ENCODE data around the gene IL22RA2. TPM values are rescaled to one million over a fixed set of nuclear protein-coding genes. Genes with fewer than 3 reads are reported as not detected.
"Not testable (repeated sequence)": the region's sequence is repeated elsewhere in the genome, so short reads cannot be mapped to it uniquely, and the experiment has no call there.

The IL22RA2 gene
- total and polyA plus RNA-seq, 11 donors, result 0.03 to 0.21 TPM; not detected in 9

DNA sequence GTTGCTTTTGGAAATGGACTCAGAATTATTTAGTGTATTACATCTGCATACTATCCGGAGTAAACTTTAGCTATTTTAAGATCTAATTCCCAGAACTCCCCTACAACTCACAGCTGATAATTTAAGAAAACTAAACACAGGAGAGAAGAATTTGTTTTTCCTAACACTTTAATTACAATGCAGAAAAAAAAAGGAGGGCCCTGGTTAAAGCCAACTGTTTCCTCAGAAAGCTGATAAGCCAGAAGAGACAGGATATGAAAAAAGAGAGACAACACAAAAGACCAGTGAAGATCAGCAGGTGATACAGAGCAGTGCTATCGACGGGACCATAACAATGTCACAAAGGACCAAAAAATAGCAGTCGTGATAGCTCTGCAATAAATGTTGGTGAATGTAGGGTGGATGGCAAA is 39.9 kb upstream of the IL22RA2 start:
- peak overlapping the region in 10 of 12 donors; percentile 1 to 98 (median 53) for H3K4me3 ChIP-seq
- peaks cover 8 to 97% (median 83%) of the 10 kb centered on the region in 12 donors for H3K4me1 ChIP-seq
- H3K27ac ChIP-seq, result peak overlapping the region; percentile 27 to 100 (median 60)
- H3K27me3 ChIP-seq, result no peaks in the 10 kb centered on the region
- H3K9me3 ChIP-seq, result peaks cover 0 to 13% (median 0%) of the 10 kb centered on the region in 12 donors
- TF ChIP-seq POLR2A (IDR thresholded peaks at IDR 0.05), result no peak
- TF ChIP-seq, protein P1, sequence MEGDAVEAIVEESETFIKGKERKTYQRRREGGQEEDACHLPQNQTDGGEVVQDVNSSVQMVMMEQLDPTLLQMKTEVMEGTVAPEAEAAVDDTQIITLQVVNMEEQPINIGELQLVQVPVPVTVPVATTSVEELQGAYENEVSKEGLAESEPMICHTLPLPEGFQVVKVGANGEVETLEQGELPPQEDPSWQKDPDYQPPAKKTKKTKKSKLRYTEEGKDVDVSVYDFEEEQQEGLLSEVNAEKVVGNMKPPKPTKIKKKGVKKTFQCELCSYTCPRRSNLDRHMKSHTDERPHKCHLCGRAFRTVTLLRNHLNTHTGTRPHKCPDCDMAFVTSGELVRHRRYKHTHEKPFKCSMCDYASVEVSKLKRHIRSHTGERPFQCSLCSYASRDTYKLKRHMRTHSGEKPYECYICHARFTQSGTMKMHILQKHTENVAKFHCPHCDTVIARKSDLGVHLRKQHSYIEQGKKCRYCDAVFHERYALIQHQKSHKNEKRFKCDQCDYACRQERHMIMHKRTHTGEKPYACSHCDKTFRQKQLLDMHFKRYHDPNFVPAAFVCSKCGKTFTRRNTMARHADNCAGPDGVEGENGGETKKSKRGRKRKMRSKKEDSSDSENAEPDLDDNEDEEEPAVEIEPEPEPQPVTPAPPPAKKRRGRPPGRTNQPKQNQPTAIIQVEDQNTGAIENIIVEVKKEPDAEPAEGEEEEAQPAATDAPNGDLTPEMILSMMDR (IDR thresholded peaks at IDR 0.05), result no peak
- intact Hi-C loops (cut with DNase I), result loop anchor here in 2 of 10 donors (10.0 kb wide), 1 partner anchor 101 kb away; no protein-coding TSS in a partner anchor
- H3K36me3 ChIP-seq, result peaks cover 0 to 34% (median 0%) of the 10 kb centered on the region in 9 donors
- DNase-seq, result no peak
- 4 to 9% (median 5%) methylated on average over 4 of the region's 4 CpGs for WGBS, 4 donors
- ATAC-seq, result peak in 1 of 4 donors; percentile 24

DNA sequence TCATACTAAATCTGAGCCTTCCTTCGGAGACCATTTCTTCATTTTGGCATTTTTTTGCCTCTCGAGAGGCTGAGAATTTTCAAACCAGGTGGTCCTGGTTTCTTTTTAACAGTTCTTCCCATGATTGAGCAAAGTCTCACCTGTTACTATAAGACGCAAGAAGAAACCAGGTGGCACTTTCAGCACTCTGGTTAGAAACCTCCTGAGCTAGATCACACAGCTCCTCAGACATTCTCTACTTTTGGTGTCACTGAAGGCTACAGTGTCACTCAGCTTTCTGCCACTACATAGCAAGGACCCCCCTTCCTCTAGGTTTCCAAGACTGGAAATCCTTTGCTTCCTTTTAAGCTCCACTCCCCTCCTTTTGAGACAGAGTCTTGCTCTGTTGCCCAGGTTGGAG is 38.5 kb upstream of the IL22RA2 start:
- Histone ChIP-seq H3K27me3 (no peaks in the 10 kb centered on the region), H3K27ac (peak overlapping the region in 9 of 12 donors; percentile 2 to 100 (median 77)), H3K9me3 (peaks cover 0 to 15% (median 0%) of the 10 kb centered on the region in 12 donors), H3K4me1 (peaks cover 8 to 100% (median 82%) of the 10 kb centered on the region in 12 donors), H3K36me3 (peaks cover 0 to 42% (median 0%) of the 10 kb centered on the region in 9 donors), H3K4me3 (peak overlapping the region in 1 of 12 donors; percentile 76)
- WGBS, 4 donors, result 95 to 98% (median 97%) methylated on average over 3 of the region's 3 CpGs
- DNase-seq, result no peak
- TF ChIP-seq POLR2A (IDR thresholded peaks at IDR 0.05), result no peak
- TF ChIP-seq, protein P1 (IDR thresholded peaks at IDR 0.05), result no peak
- intact Hi-C loops (cut with DNase I), result loop anchor here in 2 of 10 donors (10.0 kb wide), 1 partner anchor 103 kb away; no protein-coding TSS in a partner anchor
- no peak for ATAC-seq

DNA sequence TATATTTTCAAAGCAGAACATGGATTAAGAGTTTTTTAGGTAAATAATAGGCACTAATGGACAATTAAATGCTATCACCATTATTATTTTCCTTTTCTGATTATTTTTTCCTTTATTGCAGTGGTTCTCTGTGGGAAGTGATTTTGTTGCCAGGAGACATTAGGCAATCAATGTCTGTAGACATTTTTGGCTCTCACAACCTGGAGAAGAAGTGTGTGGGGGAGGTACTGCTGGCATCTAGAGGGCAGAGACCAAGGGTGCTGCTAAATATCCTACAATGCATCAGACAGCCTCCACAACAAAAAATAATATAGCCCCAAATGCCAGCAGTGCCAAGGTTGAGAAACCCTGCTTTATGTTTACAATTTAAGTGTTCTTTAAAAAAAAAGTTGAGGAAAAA is 37.5 kb upstream of the IL22RA2 start:
- no peak for TF ChIP-seq POLR2A (IDR thresholded peaks at IDR 0.05)
- TF ChIP-seq, protein P1 (IDR thresholded peaks at IDR 0.05), result no peak
- DNase-seq, result peak in 1 of 5 donors; percentile 39
- intact Hi-C loops (cut with DNase I), result loop anchor here in 2 of 10 donors (10.0 kb wide), 1 partner anchor 104 kb away; no protein-coding TSS in a partner anchor
- no peaks in the 10 kb centered on the region for H3K27me3 ChIP-seq
- H3K36me3 ChIP-seq, result peaks cover 0 to 48% (median 5%) of the 10 kb centered on the region in 9 donors
- H3K9me3 ChIP-seq, result peaks cover 0 to 15% (median 0%) of the 10 kb centered on the region in 12 donors
- peaks cover 8 to 100% (median 82%) of the 10 kb centered on the region in 12 donors for H3K4me1 ChIP-seq
- H3K4me3 ChIP-seq, result peak overlapping the region in 1 of 12 donors; percentile 0
- peak; percentile 52 to 85 (median 76) for ATAC-seq
- H3K27ac ChIP-seq, result peak overlapping the region in 11 of 12 donors; percentile 10 to 100 (median 53)

DNA sequence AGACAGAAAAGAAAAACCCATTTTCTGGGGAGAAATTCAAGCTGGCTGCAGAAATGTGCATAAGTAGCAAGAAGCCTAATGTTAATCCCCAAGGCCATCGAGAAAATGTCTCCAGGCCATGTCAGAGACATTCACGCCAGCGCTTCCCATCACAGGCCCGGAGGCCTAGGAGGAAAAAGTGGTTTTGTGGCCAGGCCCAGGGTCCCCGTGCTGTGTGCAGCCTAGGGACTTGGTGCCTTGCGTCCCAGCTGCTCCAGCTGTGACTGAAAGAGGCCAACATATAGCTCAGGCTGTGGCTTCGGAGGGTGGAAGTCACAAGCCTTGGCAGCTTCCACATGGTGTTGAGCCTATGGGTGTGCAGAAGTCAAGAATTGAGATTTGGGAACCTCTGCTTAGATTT is 34.8 kb upstream of the IL22RA2 start:
- Histone ChIP-seq H3K36me3 (peaks cover 0 to 65% (median 32%) of the 10 kb centered on the region in 9 donors), H3K27me3 (no peaks in the 10 kb centered on the region), H3K27ac (peak overlapping the region in 1 of 12 donors; percentile 28), H3K9me3 (peaks cover 0 to 15% (median 0%) of the 10 kb centered on the region in 12 donors), H3K4me3 (no peak overlapping the region), H3K4me1 (peaks cover 8 to 80% (median 61%) of the 10 kb centered on the region in 12 donors)
- 92 to 97% (median 97%) methylated on average over 7 of the region's 7 CpGs for WGBS, 4 donors
- ATAC-seq (no peak), DNase-seq (no peak)
- TF ChIP-seq, protein P1 (IDR thresholded peaks at IDR 0.05), result no peak
- TF ChIP-seq POLR2A (IDR thresholded peaks at IDR 0.05), result no peak
- intact Hi-C loops (cut with DNase I), result loop anchor here in 5 of 10 donors (5.0 to 10.0 kb wide), 2 partner anchors 111 to 113 kb away; no protein-coding TSS in a partner anchor

DNA sequence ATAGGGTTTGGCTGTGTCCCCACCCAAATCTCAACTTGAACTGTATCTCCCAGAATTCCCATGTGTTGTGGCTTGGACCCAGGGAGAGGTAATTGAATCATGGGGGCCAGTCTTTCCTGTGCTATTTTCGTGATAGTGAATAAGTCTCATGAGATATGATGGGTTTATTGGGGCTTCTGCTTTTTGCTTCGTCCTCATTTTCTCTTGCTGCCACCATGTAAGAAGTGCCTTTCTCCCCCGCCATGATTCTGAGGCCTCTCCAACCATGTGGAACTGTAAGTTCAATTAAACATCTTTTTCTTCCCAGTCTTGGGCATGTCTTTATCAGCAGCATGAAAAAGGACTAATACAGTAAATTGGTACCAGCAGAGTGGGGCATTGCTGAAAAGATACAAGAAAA is 34.0 kb upstream of the IL22RA2 start:
- peaks cover 0 to 68% (median 40%) of the 10 kb centered on the region in 9 donors for H3K36me3 ChIP-seq
- not testable (repeated sequence) for H3K27me3 ChIP-seq, DNase-seq, ATAC-seq, H3K4me3 ChIP-seq
- H3K9me3 ChIP-seq, result peaks cover 0 to 15% (median 0%) of the 10 kb centered on the region in 12 donors
- H3K27ac ChIP-seq, result peak overlapping the region in 2 of 12 donors; percentile 3 to 28
- peaks cover 5 to 76% (median 53%) of the 10 kb centered on the region in 12 donors for H3K4me1 ChIP-seq
- intact Hi-C loops (cut with DNase I), result loop anchor here in 5 of 10 donors (5.0 to 10.0 kb wide), 2 partner anchors 110 to 113 kb away; no protein-coding TSS in a partner anchor
- 66 to 77% (median 69%) methylated on average over 3 of the region's 3 CpGs for WGBS, 4 donors
